ENCODE data around the gene MARCHF3. TPM values are rescaled to one million over a fixed set of nuclear protein-coding genes. Genes with fewer than 3 reads are reported as not detected.

Gene MARCHF3
- total RNA-seq, 6 experiments from 2014 or later, result 0.33 to 4.3 (median 0.77) TPM

- no peak overlapping the region for H3K27ac ChIP-seq
- no peaks in the 10 kb centered on the region for H3K27me3 ChIP-seq
- no peak for DNase-seq
- WGBS (ENCODE audit: insufficient coverage, low coverage, low lambda C conversion rate, missing lambda C conversion rate), result no CpG with 5 or more reads among the region's 1 CpG
- intact Hi-C loops (cut with DNase I), result no loop called here
- ATAC-seq, result peak in 1 of 4 donors; percentile 7
- TF ChIP-seq POLR2A (IDR thresholded peaks at IDR 0.05) (no peak), CTCF (IDR thresholded peaks at IDR 0.05) (no peak)
- no peaks in the 10 kb centered on the region for H3K9me3 ChIP-seq
- H3K36me3 ChIP-seq, result no peaks in the 10 kb centered on the region
- H3K4me3 ChIP-seq, result no peak overlapping the region
- no peaks in the 10 kb centered on the region for H3K4me1 ChIP-seq
Measured at GRCh38 chr5:126927429-126927828, 102.9 kb downstream of the MARCHF3 start.

GRCh38 chr5:126926187-126926586 is 104.2 kb downstream of the MARCHF3 start:
- Histone ChIP-seq H3K4me1 (no peaks in the 10 kb centered on the region), H3K4me3 (no peak overlapping the region), H3K36me3 (no peaks in the 10 kb centered on the region), H3K27ac (no peak overlapping the region), H3K27me3 (no peaks in the 10 kb centered on the region), H3K9me3 (no peaks in the 10 kb centered on the region)
- intact Hi-C loops (cut with DNase I), result no loop called here
- ATAC-seq (no peak), DNase-seq (no peak)
- 48% methylated on average over 2 of the region's 2 CpGs for whole genome bisulfite sequencing (ENCODE audit: insufficient coverage, low coverage, low lambda C conversion rate, missing lambda C conversion rate)
- TF ChIP-seq CTCF (IDR thresholded peaks at IDR 0.05) (no peak), POLR2A (IDR thresholded peaks at IDR 0.05) (no peak)

- Histone ChIP-seq H3K4me1 (no peaks in the 10 kb centered on the region), H3K27ac (no peak overlapping the region), H3K27me3 (no peaks in the 10 kb centered on the region), H3K4me3 (no peak overlapping the region), H3K9me3 (no peaks in the 10 kb centered on the region), H3K36me3 (no peaks in the 10 kb centered on the region)
- WGBS (ENCODE audit: insufficient coverage, low coverage, low lambda C conversion rate, missing lambda C conversion rate), result 75% methylated on average over 3 of the region's 3 CpGs
- intact Hi-C loops (cut with DNase I), result no loop called here
- TF ChIP-seq CTCF (IDR thresholded peaks at IDR 0.05) (no peak), POLR2A (IDR thresholded peaks at IDR 0.05) (no peak)
- no peak for ATAC-seq
- DNase-seq, result no peak
Measured at GRCh38 chr5:126925482-126925881, 104.9 kb downstream of the MARCHF3 start.

- Histone ChIP-seq H3K4me1 (no peaks in the 10 kb centered on the region), H3K9me3 (no peaks in the 10 kb centered on the region), H3K27me3 (no peaks in the 10 kb centered on the region), H3K4me3 (no peak overlapping the region), H3K36me3 (no peaks in the 10 kb centered on the region), H3K27ac (no peak overlapping the region)
- WGBS (ENCODE audit: insufficient coverage, low coverage, low lambda C conversion rate, missing lambda C conversion rate), result 95% methylated on average over 8 of the region's 9 CpGs
- TF ChIP-seq CTCF (IDR thresholded peaks at IDR 0.05) (no peak), POLR2A (IDR thresholded peaks at IDR 0.05) (no peak)
- intact Hi-C loops (cut with DNase I), result no loop called here
- ATAC-seq (no peak), DNase-seq (no peak)
Measured at GRCh38 chr5:126924331-126925033, 105.9 kb downstream of the MARCHF3 start.

Data from right lobe of liver (tissue), 6 donors.